Activated CD4-positive, alpha-beta memory T cell treated with anti-CD3 and anti-CD28 coated beads, Interleukin-2, amount 10 ng/mL, durations not matched to agents 7 days and 5 days (primary cell): Measurements from ENCODE around the gene POLE4. TPM values are rescaled to one million over a fixed set of nuclear protein-coding genes. Genes with fewer than 3 reads are reported as not detected.

Experiments
- CTCF ChIA-PET: fragments of 350-600 bp; sonication (Branson Sonifier 250); formaldehyde crosslinking; loops from one replicate; lab custom pipeline; 2021; ENCODE audit warnings: antibody characterized with exemption, inconsistent platforms; lab: Charles Lee
- POLR2A ChIA-PET: fragments of 350-600 bp; sonication (Branson Sonifier 250); formaldehyde crosslinking; loops from one replicate; lab custom pipeline; 2021; ENCODE audit warnings: antibody characterized with exemption; lab: Charles Lee
- DNase-seq: peaks from one replicate; pipeline ENCODE4 v3.0.0-alpha.2; 2020
- H3K27ac Mint-ChIP-seq: one replicate; pipeline ENCODE4 v1.8.0; 2021; ENCODE audit warnings: mild to moderate bottlenecking, mixed read lengths
- H3K27me3 Mint-ChIP-seq: one replicate; pipeline ENCODE4 v1.8.0; 2021; ENCODE audit warnings: mixed read lengths
- H3K36me3 Mint-ChIP-seq: one replicate; pipeline ENCODE4 v1.8.0; 2021; ENCODE audit warnings: low read depth, mixed read lengths
- H3K4me1 Mint-ChIP-seq: one replicate; pipeline ENCODE4 v1.8.0; 2021; ENCODE audit warnings: mixed read lengths
- H3K4me3 Mint-ChIP-seq: one replicate; pipeline ENCODE4 v1.8.0; 2021; ENCODE audit warnings: mild to moderate bottlenecking, mixed read lengths
- H3K9me3 Mint-ChIP-seq: one replicate; pipeline ENCODE4 v1.8.0; 2021; ENCODE audit warnings: mixed read lengths
- total RNA-seq, 2 experiments: library from RNA; stranded (reverse); gene quantifications; one replicate each; pipeline ENCODE4 v1.2.3, GENCODE V29; 2021

The POLE4 gene
- total RNA-seq, 2 experiments from 2014 or later: 39.9 to 49.4 TPM

DNA sequence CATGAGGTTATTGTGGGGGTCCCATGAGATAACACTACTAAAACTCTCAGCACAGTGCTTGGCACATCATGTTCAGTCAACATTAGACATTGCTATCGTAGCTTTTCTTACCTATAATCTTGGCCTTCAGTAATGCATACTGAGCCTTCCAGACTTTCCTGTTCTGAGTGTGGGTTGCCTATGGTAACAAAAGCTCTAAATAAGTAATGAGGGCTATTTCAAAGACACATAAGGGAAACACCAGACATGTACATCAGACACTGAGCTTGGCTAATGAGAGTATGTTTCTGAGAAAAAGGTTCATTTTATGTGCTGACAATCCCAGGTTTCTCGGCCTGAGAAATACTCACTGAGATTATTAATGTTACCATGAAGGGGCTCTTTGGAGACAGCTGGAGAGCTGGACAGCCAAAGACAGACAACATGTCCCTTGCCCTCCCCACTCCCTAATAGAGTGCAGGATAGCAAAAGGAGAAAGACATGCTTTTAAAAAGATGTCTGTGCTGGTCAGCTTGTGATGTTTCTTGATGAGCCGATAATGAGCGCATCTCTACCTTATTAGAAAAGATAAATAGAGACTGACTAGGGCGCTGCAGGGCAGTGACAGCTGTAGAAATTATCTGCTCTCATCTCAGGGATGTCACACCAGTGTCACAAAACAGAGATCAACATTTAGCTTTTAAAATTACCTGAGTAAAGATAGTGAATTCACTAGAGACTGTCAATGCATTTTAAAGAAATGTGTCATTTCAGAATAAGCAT, 25.4 kb downstream of the POLE4 start:
- Mint-ChIP-seq H3K27ac (no peak overlapping the region), H3K9me3 (no peaks in the 10 kb centered on the region), H3K36me3 (no peaks in the 10 kb centered on the region), H3K4me3 (no peak overlapping the region), H3K27me3 (no peaks in the 10 kb centered on the region), H3K4me1 (no peaks in the 10 kb centered on the region)
- ChIA-PET CTCF (interaction anchor here (0.9 to 1.2 kb wide), 2 partner anchors 10 to 65 kb away, joined by 3 read pairs; no protein-coding TSS in a partner anchor), POLR2A (no interaction called here)
- DNase-seq: no peak

DNA sequence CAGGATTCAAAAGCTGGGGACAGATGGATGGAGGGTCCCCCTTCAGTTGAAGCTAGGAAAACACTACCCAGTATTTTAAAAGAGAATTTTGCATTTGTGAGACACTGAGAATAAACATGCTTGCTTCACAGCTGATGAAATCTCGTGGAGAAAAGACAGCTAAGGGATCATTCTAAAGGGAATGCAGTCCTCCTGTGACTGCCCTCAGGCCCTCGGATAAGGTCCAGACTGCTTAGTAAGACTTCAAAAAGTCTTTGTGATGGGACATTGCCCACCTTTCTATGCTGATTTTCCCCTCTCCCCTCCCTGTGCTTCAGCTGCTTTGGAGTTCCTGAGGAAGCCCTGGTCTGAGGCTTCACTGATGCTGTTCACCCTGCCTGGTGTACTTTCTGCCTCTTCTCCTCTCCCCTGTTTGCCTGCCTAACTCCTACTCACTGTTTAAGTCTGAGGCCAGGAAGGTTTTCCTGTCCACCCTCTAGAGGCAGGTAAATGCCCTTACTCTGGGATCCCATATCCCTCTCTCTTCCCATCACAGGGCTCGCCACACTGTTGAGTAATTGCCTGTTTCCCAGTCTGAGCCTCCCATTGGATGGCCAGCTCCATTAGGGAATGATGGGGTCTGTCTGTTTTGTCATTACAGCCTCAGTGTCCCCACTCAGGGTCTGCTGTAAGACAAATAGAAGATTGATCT, 26.6 kb downstream of the POLE4 start:
- Mint-ChIP-seq H3K27ac (no peak overlapping the region), H3K36me3 (no peaks in the 10 kb centered on the region), H3K4me1 (no peaks in the 10 kb centered on the region), H3K27me3 (no peaks in the 10 kb centered on the region), H3K9me3 (no peaks in the 10 kb centered on the region), H3K4me3 (no peak overlapping the region)
- ChIA-PET POLR2A (no interaction called here), CTCF (interaction anchor here (1.2 kb wide), 1 partner anchor 65 kb away, joined by 4 read pairs; no protein-coding TSS in a partner anchor)
- DNase-seq: no peak

DNA sequence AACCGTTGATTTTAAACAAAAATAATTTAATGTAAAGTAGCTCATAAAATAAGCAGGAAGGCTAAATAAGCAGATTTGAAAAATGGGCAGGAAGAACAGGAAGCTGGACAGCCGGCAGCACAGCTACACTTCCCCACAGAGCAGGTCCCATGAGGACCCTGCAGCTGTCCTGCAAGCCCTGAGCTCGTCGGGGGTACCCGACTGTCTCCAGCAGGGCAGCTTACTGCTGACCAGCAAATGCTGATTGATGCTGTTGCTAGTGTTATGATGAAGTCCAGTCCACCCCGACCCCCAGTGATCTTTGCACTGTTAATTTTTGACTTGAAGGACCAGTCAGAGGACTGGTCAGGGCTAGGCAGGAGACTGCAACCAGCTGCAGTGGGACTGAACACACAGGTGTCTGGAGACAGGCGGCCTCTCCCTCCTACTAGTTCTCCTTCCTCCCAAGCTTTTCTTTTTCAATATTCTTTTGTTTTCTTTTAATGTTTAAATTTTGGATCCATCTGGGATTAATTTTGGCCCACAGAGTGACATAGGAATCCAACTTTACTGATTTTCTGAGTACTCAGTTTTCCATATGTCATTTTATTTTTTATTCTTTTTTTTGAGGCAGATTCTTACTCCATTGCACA, 27.7 kb downstream of the POLE4 start:
- CTCF ChIA-PET: no interaction called here
- H3K9me3 Mint-ChIP-seq: no peaks in the 10 kb centered on the region
- no peaks in the 10 kb centered on the region for H3K36me3 Mint-ChIP-seq
- no peak for DNase-seq
- POLR2A ChIA-PET: no interaction called here
- H3K4me1 Mint-ChIP-seq: no peaks in the 10 kb centered on the region
- H3K27ac Mint-ChIP-seq: no peak overlapping the region
- H3K4me3 Mint-ChIP-seq: no peak overlapping the region
- no peaks in the 10 kb centered on the region for H3K27me3 Mint-ChIP-seq

DNA sequence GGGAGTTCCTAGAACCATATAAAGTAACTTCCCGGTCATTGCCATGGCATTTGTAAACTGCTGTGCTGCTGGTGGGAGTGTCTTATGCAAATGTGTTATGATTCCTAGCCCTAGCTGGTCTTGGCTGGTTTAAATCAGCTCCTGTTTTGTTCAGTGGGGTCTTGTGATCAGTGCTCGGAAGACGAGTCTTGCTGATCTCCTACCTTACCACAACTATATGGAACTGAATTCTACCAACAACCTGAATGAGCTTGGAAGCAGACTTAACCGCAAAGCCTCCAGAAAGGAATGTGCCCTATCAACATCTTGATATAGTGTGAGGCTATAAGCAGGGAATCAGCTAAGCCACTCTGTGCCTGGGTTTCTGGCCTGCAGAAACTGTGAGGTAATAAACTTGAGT, 33.5 kb downstream of the POLE4 start:
- Mint-ChIP-seq H3K4me1 (no peaks in the 10 kb centered on the region), H3K36me3 (no peaks in the 10 kb centered on the region), H3K9me3 (no peaks in the 10 kb centered on the region), H3K27ac (no peak overlapping the region), H3K27me3 (no peaks in the 10 kb centered on the region), H3K4me3 (no peak overlapping the region)
- ChIA-PET CTCF (no interaction called here), POLR2A (no interaction called here)
- DNase-seq: no peak

DNA sequence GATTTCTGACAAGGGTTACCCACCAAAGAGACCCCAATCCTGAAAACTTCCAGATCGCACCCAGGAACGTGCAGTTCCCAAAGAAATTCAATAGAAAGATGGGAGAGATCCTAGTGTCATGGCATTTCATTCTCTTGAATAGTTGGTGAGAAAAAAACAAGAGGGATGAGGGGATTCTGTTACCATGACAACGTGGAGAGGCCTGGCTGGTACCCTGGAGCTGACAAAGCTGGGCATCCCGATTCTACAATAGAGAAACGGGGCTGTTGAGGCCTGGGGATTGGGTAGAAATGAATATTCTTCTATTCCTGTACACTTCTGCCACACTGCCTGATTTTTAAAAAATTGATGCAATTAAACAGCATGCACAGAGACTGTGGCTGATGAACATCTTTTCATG, 41.0 kb downstream of the POLE4 start:
- no peaks in the 10 kb centered on the region for H3K27me3 Mint-ChIP-seq
- H3K9me3 Mint-ChIP-seq: no peaks in the 10 kb centered on the region
- DNase-seq: no peak
- POLR2A ChIA-PET: interaction anchor here (0.7 kb wide), 1 partner anchor 27 kb away, joined by 3 read pairs; no protein-coding TSS in a partner anchor
- CTCF ChIA-PET: no interaction called here
- H3K36me3 Mint-ChIP-seq: no peaks in the 10 kb centered on the region
- H3K4me1 Mint-ChIP-seq: no peaks in the 10 kb centered on the region
- H3K27ac Mint-ChIP-seq: no peak overlapping the region
- H3K4me3 Mint-ChIP-seq: no peak overlapping the region

DNA sequence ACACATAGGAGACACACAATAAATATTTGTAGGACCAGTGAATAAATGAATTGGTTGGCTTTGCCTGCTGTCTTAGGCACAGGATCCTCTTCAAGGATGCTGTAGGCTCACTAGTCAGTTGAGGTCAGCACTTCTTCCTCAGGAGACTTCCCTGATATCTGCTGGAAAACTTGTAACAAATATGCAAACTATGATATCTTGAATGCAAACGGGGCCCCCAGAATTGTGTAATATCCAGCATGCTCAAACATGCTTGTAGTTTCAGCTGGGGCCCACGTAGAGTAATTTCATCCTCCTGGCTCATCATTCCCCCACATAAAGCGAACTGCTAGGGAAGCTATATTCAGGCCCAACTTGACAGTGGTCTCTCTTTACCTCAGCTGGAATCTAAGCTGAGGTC, 43.6 kb downstream of the POLE4 start:
- Mint-ChIP-seq H3K27me3 (no peaks in the 10 kb centered on the region), H3K36me3 (no peaks in the 10 kb centered on the region), H3K27ac (no peak overlapping the region), H3K4me1 (no peaks in the 10 kb centered on the region), H3K9me3 (peaks cover 2% of the 10 kb centered on the region), H3K4me3 (no peak overlapping the region)
- ChIA-PET CTCF (interaction anchor here (1.5 kb wide), 1 partner anchor 11 kb away, joined by 3 read pairs; no protein-coding TSS in a partner anchor), POLR2A (no interaction called here)
- DNase-seq: no peak

DNA sequence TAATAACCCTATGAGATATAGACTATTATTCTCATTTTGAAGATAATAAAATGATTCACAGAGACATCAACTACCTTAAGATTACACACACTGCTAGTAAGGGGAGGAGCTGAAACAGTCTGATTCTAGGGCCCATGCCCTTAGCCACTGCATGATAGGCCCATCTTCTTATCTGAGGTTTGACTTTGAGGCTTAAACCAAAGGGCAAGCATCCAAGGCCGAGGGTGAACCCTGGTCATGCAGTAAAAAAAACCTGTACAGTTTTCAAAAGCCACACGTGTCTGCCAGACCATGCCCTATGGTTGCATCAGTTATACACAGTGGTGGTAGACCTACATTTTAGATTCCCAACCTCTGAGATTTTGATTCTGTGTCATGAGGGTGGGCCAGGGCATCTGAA, 44.8 kb downstream of the POLE4 start:
- DNase-seq: no peak
- H3K27ac Mint-ChIP-seq: no peak overlapping the region
- ChIA-PET POLR2A (no interaction called here), CTCF (no interaction called here)
- H3K27me3 Mint-ChIP-seq: no peaks in the 10 kb centered on the region
- no peak overlapping the region for H3K4me3 Mint-ChIP-seq
- H3K4me1 Mint-ChIP-seq: no peaks in the 10 kb centered on the region
- H3K36me3 Mint-ChIP-seq: no peaks in the 10 kb centered on the region
- peaks cover 2% of the 10 kb centered on the region for H3K9me3 Mint-ChIP-seq

DNA sequence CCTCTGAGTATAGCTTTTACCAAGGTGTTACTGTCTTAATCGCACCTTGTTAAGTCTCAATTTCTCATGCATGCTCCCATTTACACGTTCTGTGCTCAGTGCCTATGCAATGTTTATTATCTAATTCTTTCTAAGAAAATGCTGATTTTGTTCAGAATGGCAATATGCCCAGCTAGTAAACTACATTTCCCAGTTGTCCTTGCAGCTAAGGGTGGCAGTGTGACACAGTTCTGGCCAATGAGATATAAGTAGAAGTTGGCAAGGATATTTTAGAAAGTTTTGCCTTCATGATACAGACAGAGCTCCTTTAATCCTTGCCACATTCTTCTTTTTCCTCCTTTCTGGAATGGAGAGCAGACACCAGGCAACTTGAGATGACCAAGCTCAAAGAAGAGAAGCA, 45.3 kb downstream of the POLE4 start:
- POLR2A ChIA-PET: no interaction called here
- Mint-ChIP-seq H3K4me3 (no peak overlapping the region), H3K27me3 (no peaks in the 10 kb centered on the region), H3K36me3 (no peaks in the 10 kb centered on the region), H3K4me1 (no peaks in the 10 kb centered on the region), H3K9me3 (peaks cover 2% of the 10 kb centered on the region), H3K27ac (no peak overlapping the region)
- no peak for DNase-seq
- CTCF ChIA-PET: interaction anchor here (0.6 kb wide), 1 partner anchor 8 kb away, joined by 3 read pairs; no protein-coding TSS in a partner anchor

DNA sequence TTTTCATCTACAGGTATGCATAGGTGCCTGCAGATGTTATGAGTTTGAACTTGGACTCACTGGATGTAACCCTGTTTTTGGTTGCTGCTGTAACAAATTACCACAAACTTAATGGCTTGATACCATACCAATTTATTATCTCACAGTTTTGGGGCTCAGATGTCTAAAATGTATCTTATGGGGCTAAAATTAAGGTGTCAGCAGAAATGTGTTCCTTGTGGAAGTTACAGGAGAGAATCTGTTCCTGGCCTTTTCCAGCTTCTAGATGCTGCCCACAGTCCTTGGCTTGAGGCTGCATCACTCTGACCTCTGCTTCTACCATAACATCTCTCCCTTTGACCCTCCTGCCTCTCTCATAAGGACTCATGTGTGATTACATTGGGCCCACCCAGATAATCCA, 47.6 kb downstream of the POLE4 start:
- no peak overlapping the region for H3K27ac Mint-ChIP-seq
- no peaks in the 10 kb centered on the region for H3K36me3 Mint-ChIP-seq
- ChIA-PET CTCF (no interaction called here), POLR2A (no interaction called here)
- H3K4me1 Mint-ChIP-seq: no peaks in the 10 kb centered on the region
- no peak for DNase-seq
- no peaks in the 10 kb centered on the region for H3K27me3 Mint-ChIP-seq
- no peak overlapping the region for H3K4me3 Mint-ChIP-seq
- peaks cover 2% of the 10 kb centered on the region for H3K9me3 Mint-ChIP-seq

DNA sequence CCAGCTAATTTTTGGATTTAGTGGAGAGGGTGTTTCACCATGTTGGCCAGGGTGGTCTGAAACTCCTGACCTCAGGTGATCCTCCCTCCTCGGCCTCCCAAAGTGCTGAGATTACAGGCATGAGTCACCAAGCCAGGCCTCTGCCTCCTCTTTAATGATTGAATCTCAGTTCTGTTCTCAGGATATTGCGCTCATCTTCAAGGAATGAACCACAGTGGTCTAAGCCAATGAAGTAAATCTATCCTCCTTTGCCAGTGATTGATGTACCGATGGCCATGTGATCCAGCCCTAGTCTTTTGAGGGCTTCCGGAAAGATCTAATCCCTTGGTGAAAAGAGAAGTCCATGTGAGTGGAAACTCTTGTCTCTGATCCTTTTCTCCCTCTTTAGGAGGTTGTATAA, 48.6 kb downstream of the POLE4 start:
- Mint-ChIP-seq H3K4me3 (no peak overlapping the region), H3K27me3 (no peaks in the 10 kb centered on the region), H3K4me1 (no peaks in the 10 kb centered on the region), H3K9me3 (peaks cover 2% of the 10 kb centered on the region), H3K27ac (no peak overlapping the region), H3K36me3 (no peaks in the 10 kb centered on the region)
- POLR2A ChIA-PET: no interaction called here
- no peak for DNase-seq
- CTCF ChIA-PET: no interaction called here

DNA sequence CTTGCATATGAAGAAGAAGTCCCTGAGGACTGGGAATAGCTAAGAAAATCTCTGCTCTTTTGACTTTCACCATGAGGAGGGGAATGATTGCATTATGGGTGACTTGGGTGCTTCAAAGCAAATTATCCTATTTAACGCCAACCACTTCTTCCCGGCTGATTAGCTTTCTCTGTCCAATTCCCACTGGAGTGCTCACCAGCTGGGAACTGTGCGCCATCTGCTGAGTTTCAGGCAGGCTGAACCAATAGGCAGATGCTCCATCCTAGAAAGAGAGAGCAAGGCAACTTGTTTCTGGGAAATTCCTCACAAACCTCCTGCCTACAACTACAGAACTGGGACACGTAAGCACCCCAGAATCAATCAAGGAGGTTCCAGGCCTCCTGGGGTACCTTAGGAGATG, 49.4 kb downstream of the POLE4 start:
- ChIA-PET CTCF (no interaction called here), POLR2A (no interaction called here)
- no peak for DNase-seq
- Mint-ChIP-seq H3K27me3 (no peaks in the 10 kb centered on the region), H3K4me1 (no peaks in the 10 kb centered on the region), H3K36me3 (no peaks in the 10 kb centered on the region), H3K9me3 (peaks cover 2% of the 10 kb centered on the region), H3K4me3 (no peak overlapping the region), H3K27ac (no peak overlapping the region)

DNA sequence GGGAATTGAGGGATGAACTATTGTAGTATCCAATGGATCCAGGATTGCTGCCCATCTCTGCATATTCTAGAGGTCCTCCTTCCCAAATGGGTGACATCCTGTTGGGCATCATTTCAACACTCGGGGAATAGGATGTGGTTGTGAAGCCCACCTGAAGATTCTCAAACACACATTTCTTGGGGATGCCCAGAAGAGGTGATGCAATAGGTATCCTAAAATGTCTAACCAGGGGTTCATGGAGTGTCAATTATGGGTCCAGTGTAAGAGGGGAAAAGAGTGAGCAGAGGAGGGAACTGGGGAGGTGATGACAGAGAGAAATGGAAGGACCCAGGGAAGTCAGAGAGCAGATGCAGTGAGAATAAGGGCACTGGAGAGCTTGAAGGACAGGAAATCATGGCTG, 52.1 kb downstream of the POLE4 start:
- Mint-ChIP-seq H3K36me3 (no peaks in the 10 kb centered on the region), H3K27me3 (peaks cover 1% of the 10 kb centered on the region), H3K4me3 (no peak overlapping the region), H3K9me3 (peaks cover 2% of the 10 kb centered on the region), H3K4me1 (no peaks in the 10 kb centered on the region), H3K27ac (no peak overlapping the region)
- CTCF ChIA-PET: no interaction called here
- no peak for DNase-seq
- POLR2A ChIA-PET: no interaction called here

DNA sequence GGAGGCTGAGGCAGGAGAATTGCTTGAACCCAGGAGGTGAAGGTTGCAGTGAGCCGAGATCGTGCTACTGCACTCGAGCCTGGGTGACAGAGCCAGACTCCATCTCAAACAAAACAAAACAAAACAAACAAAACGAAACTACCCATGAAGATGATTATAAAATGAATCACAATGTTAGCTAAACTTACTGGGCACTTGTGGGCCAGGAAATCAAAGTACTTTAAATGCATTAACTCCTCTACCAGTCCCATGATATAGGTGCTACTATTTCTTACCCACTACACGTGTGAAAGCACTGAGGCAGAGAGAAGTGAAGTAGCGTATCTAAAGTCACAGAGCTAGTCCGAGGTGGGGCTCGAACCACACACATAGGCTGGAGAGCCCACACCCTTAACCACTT, 53.6 kb downstream of the POLE4 start:
- Mint-ChIP-seq H3K4me1 (no peaks in the 10 kb centered on the region), H3K4me3 (no peak overlapping the region), H3K36me3 (no peaks in the 10 kb centered on the region), H3K27ac (no peak overlapping the region), H3K27me3 (peaks cover 1% of the 10 kb centered on the region), H3K9me3 (no peaks in the 10 kb centered on the region)
- no peak for DNase-seq
- CTCF ChIA-PET: no interaction called here
- POLR2A ChIA-PET: no interaction called here
